ENCODE data around the gene LGALS3BP.

Gene LGALS3BP

DNA sequence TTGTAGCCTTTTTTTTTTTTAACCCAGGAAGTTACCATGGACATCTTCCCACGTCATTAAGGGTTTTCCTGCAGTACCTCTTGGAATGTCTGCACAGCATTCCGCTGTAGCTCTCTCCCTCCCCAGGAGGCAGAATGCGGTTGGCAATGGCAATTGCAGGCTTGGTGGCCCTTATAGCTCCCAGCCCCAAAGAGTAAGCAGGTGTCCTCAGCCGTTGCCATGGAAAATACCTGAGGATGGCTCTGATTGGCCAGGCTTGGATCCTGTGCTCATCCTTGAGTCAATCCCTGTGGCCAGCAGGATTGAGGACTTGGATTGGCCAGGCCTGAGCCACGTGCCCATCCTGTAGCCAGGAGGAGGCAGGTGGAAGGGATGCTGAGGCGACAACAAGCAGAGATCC lies 39.0 kb downstream of the LGALS3BP start:
- H3K4me3 ChIP-seq (replicated peaks; ENCODE audit: low read depth, low read length) = no peak overlapping the region
- TF ChIP-seq, protein P1, sequence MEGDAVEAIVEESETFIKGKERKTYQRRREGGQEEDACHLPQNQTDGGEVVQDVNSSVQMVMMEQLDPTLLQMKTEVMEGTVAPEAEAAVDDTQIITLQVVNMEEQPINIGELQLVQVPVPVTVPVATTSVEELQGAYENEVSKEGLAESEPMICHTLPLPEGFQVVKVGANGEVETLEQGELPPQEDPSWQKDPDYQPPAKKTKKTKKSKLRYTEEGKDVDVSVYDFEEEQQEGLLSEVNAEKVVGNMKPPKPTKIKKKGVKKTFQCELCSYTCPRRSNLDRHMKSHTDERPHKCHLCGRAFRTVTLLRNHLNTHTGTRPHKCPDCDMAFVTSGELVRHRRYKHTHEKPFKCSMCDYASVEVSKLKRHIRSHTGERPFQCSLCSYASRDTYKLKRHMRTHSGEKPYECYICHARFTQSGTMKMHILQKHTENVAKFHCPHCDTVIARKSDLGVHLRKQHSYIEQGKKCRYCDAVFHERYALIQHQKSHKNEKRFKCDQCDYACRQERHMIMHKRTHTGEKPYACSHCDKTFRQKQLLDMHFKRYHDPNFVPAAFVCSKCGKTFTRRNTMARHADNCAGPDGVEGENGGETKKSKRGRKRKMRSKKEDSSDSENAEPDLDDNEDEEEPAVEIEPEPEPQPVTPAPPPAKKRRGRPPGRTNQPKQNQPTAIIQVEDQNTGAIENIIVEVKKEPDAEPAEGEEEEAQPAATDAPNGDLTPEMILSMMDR (IDR thresholded peaks at IDR 0.05; ENCODE audit: low read length, missing control alignments) = no peak
- peak; percentile 33 for DNase-seq (ENCODE audit: low read depth)

DNA sequence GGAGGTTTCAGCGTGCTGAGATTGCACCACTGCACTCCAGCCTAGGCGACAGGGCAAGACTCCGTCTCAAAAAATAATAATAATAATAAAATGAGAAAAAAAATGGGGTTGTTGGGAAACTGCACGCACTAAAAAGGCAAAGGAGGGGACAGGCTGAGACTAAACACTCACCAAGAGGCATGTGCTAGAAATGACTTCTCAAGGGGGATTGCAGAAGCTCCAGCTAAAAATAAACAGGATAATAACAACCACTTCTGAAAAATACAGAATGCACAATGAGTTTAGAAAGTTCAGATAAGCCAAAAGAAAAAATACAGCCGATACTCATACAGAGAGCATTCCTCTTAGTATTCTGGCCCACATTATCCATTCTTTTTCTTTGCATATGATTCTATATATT lies 39.5 kb downstream of the LGALS3BP start:
- TF ChIP-seq, protein P1 (IDR thresholded peaks at IDR 0.05; ENCODE audit: low read length, missing control alignments) = no peak
- H3K4me3 ChIP-seq (replicated peaks; ENCODE audit: low read depth, low read length) = no peak overlapping the region
- no peak for DNase-seq (ENCODE audit: low read depth)

DNA sequence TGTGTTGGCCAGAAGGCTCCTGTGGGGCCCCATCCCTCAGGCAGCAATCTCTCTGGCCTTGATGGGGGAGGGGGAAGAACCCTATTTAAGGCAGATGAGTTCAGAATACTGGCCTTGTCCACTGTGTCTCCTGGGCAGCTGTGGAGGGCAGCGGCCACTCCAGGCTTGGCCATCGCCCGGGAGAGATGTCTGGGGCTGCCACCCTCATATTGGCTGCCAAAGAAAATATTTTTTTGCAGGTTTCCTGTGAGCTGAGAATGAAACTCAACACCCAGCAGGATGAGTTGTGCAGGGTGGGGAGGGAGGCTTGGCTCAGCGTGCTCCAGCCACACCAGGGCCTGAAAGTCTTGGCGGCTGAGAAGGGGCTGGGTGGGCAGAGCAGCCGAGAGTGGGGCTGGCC lies 40.1 kb downstream of the LGALS3BP start:
- TF ChIP-seq, protein P1 (IDR thresholded peaks at IDR 0.05; ENCODE audit: low read length, missing control alignments) = no peak
- DNase-seq (ENCODE audit: low read depth) = peak; percentile 33
- no peak overlapping the region for H3K4me3 ChIP-seq (replicated peaks; ENCODE audit: low read depth, low read length)

DNA sequence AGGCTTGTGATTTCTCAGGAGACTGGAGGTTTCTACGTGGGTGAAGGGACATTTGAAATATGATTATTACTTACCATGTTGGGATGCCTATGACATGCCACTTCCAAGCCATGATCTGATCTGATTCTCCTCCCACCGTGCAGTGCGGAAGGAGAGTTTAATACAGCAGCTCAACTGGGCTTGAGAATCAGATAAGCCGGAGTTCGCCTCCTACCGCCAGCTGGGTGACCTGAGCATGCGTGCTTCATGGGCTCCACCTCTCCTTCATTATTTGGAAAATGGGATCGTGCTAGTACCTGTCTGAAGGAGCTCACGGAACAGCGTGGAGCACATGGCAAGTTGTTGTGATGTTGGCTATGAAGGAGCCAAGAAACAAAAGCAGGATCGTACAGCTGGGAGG lies 42.2 kb downstream of the LGALS3BP start:
- no peak for DNase-seq (ENCODE audit: low read depth)
- TF ChIP-seq, protein P1 (IDR thresholded peaks at IDR 0.05; ENCODE audit: low read length, missing control alignments) = no peak
- no peak overlapping the region for H3K4me3 ChIP-seq (replicated peaks; ENCODE audit: low read depth, low read length)

DNA sequence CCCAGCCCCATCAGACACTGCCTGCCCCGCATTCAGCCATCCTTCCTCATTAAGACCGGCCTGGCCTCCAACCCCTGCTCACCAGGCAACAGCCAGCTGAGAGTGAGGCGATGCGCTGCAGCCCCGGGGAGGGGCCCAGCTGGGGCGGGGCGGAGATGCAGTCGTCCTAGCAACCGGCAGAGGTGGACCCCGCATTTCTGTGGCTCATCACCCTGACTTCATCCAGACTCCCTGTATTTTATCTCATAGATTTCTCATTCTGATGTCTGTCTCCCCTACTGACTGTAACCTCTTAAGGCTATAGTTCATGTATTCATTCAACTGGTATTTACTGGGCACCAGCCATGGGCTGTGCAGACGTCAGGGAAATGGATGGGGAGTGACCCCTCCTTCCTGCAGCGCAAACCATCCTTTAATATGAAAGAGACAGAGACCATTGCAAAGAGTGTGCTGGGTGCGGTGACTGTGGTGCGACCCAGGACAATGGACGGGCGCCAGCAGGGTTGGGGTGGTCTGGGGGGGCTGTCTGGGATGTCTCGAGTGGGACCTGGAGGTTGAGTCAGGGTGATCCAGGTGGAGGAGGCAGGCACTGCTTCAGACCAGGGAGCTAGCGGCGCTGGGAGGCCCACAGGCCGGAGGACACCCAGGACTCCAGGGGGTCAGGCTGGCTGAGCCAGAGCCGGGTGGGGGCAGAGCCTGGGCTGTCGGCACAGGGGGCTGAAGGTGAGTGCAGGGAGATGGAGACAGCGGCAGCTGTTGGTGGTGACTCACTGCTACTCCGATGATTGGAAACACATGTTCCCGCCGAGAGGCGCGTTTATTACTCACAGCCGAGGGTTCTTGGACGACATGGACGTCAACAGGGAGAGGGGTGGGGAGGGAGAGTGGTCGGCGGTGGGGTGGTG lies 44.1 kb downstream of the LGALS3BP start:
- peak; percentile 98 for DNase-seq (ENCODE audit: low read depth)
- TF ChIP-seq, protein P1 (IDR thresholded peaks at IDR 0.05; ENCODE audit: low read length, missing control alignments) = no peak
- H3K4me3 ChIP-seq (replicated peaks; ENCODE audit: low read depth, low read length) = no peak overlapping the region

DNA sequence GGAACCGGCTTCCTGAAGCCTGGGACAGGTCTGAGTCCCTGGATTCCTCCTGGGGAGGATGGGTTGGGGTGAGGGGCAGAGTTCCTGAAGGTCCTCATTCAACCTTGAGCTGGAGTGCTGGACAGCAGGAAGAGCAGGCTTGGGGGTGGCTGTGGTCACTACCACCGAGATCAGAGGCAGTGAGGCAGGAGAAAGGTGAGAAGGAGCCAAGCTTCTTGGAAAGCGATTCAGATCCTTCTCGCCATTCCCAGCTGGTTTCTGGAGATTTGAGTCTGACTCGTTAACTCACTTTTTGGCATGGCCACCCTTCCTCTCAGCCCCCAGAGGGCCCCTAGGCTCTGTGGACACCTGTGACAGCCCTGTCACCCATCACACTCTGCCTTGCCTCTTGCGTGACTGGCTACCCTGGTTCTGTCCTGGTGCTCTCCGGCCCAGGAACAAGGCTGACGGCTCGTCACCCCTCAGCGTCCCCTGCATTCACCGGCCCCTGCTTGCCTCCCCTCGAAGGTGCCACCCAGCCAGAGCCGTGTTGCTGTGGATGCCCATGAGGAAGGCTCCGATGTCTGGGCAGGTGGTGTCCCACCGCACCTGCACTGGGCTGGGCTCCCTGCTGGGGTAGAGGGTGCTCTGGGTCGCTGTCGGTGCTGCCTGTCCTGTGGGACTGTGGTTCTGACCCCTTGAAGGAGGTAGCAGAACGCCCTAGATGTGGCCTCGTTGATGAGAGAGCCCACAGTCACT lies 44.9 kb downstream of the LGALS3BP start:
- no peak for DNase-seq (ENCODE audit: low read depth)
- TF ChIP-seq, protein P1 (IDR thresholded peaks at IDR 0.05; ENCODE audit: low read length, missing control alignments) = no peak
- peak overlapping the region; percentile 33 for H3K4me3 ChIP-seq (replicated peaks; ENCODE audit: low read depth, low read length)
